Astrocyte of the spinal cord (primary cell): ENCODE results near the gene TREML4.

ENCODE experiments used
- DNase-seq: peaks from one replicate; pipeline ENCODE4 v3.0.0; 2011; ENCODE audit warnings: low read depth, low spot score
- H3K4me3 ChIP-seq: 2 replicates; pipeline ENCODE4 v1.5.1; 2011; ENCODE audit warnings: low read depth, mild to moderate bottlenecking, low read length, moderate library complexity
- in situ Hi-C: cut with HindIII; loops from 2 replicates; pipeline ENCODE4 v1.10.0; 2017; ENCODE audit warnings: low sequenced_read_pairs
- TF ChIP-seq, protein P1 (sequence below): IDR thresholded peaks from 2 replicates; pipeline ENCODE4 v1.5.1; 2012; ENCODE audit warnings: low read depth, mild to moderate bottlenecking, low read length, inconsistent platforms

TREML4 gene

GRCh38 chr6:41204156-41204555, 24.0 kb upstream of the TREML4 start:
- no peak for DNase-seq
- in situ Hi-C loops: no loop called here
- TF ChIP-seq, protein P1, sequence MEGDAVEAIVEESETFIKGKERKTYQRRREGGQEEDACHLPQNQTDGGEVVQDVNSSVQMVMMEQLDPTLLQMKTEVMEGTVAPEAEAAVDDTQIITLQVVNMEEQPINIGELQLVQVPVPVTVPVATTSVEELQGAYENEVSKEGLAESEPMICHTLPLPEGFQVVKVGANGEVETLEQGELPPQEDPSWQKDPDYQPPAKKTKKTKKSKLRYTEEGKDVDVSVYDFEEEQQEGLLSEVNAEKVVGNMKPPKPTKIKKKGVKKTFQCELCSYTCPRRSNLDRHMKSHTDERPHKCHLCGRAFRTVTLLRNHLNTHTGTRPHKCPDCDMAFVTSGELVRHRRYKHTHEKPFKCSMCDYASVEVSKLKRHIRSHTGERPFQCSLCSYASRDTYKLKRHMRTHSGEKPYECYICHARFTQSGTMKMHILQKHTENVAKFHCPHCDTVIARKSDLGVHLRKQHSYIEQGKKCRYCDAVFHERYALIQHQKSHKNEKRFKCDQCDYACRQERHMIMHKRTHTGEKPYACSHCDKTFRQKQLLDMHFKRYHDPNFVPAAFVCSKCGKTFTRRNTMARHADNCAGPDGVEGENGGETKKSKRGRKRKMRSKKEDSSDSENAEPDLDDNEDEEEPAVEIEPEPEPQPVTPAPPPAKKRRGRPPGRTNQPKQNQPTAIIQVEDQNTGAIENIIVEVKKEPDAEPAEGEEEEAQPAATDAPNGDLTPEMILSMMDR: no peak
- no peak overlapping the region for H3K4me3 ChIP-seq

DNA sequence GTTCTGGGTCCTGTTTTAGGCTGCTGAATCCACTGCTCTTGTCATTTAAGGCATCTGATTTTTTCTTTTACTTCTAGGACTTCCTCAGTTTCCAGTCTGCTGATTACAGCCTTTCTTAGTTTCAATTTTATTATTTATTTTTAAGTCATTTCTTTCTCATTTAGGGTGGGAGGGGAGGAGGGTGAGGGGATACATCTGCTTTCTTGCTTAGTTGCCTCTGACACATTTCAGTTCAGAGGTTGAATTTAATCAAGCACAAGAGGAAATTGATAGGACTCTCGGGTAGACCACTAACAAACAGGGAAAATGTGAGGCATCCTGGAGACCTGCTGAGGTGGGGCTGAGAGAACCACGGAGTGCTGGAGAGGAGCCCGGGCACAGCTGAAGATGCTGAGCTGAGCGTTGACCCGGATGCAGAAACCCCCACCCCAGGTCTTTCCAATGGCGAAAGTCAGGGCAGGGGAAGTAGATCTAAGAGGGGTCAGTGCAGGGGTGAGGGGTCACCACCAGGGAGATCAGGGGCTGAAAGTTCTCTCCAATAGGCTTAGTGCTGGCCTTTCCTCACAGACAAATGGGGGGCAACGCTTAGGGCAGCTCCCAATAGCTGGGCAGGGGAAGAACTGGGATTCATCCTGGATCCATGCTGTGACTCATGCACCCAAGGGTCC, 19.6 kb upstream of the TREML4 start:
- DNase-seq: no peak
- H3K4me3 ChIP-seq: no peak overlapping the region
- in situ Hi-C loops: no loop called here
- TF ChIP-seq, protein P1: no peak

DNA sequence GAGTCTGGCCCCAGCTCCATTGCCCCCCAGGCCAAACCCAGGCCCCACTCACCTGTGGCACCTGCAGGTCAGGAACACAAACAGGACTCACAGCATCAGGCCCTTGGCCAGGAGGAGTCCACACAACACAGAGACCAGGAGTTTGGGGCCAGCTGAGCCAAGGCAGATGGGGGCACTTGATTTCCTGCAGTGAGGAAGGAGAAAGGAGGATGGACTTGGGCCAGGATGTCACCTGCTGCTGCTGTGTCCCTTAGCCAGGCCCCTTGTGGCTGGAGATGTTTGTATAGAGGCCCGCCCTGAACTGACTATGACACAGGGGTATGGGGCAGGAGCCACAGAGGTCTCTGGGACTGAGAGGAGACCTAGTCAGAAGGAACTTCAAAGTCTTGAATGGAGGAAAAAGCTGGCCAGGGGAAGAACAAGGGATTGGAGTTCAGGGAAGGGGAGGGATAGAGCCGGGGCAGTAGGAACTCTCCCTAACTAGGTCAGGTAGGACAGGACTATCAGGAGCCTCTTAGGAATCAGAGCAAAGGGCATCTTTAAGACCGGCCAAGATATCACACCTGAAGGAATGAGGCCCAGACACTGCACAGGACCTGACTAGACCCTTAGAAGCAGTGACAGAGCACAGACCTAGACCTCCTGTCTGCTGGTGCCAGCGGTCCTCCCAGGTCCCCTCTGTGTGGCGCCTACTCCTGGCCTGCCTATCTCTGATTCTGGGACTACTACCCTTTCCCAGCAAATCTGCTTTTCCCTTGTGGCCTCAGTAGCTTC, 18.4 kb upstream of the TREML4 start:
- in situ Hi-C loops: no loop called here
- TF ChIP-seq, protein P1: no peak
- DNase-seq: no peak
- no peak overlapping the region for H3K4me3 ChIP-seq

GRCh38 chr6:41214559-41215238, 13.4 kb upstream of the TREML4 start:
- TF ChIP-seq, protein P1: no peak
- DNase-seq: no peak
- H3K4me3 ChIP-seq: no peak overlapping the region
- in situ Hi-C loops: no loop called here

DNA sequence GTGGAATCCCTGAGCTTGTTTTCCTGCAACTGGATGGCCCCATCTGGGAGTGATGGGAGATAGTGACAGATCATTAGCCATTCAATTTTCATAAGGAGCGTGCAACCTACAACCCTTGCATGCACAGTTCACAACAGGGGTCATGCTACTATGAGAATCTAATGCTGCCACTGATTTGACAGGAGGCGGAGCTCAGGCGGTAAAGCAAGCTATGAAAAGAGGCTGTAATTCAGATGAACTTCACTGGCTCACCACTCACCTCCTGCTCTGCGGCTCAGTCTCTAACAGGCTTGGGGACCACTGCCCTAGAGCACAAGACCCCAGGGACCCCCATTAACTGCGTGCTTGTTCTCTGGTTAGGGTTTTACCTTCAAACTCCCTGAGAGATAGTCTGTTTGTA, 12.4 kb upstream of the TREML4 start:
- no peak for DNase-seq

DNA sequence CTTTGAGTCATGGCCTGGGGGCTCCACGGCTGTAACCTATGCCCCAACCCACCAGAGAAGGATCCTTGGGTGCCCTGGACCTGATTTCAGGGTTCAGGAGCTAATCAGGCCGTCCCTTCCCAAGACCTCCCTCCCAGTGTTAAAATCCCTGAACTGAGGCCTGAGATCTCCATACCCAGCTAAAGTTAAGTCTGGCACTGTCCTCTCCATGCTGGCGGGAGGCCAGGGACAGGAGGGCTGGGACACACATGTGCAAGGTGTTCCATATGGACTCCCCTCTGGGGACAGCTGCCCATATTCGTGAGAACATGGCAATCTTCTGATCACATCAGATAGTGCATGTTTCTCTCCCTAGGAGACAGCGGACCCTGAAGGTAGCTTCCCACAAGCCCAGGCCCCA, 11.5 kb upstream of the TREML4 start:
- in situ Hi-C loops: no loop called here
- no peak for DNase-seq
- H3K4me3 ChIP-seq: no peak overlapping the region
- TF ChIP-seq, protein P1: no peak

More for the DNA sequence above, 12.4 kb upstream of the TREML4 start:
- in situ Hi-C loops: no loop called here
- TF ChIP-seq, protein P1: no peak
- no peak overlapping the region for H3K4me3 ChIP-seq
